ENCODE data around the gene HS3ST6.
A peak's percentile ranks its signal among the peaks of the same experiment; 100 is the strongest.
"Not testable (repeated sequence)": the region's sequence is repeated elsewhere in the genome, so short reads cannot be mapped to it uniquely, and the experiment has no call there.

Gene HS3ST6

DNA sequence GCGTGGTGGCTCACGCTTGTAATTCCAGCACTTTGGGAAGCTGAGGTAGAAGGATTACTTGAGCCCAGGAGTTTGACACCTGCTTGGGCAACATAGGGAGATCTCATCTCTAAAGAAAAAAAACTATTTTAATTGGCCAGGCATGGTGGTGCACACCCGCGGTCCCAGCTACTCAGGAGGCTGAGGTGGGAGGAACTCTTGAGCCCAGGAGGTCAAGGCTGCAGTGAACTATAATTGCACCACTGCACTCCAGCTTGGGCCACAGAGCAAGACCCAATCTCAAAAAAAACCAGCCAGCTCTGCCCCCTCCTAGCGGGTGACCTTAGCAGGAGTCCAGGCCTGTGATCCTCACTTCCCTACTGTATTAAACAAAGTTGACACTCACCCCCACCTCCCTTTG is 5.9 kb upstream of the HS3ST6 start:
- DNase-seq = no peak

DNA sequence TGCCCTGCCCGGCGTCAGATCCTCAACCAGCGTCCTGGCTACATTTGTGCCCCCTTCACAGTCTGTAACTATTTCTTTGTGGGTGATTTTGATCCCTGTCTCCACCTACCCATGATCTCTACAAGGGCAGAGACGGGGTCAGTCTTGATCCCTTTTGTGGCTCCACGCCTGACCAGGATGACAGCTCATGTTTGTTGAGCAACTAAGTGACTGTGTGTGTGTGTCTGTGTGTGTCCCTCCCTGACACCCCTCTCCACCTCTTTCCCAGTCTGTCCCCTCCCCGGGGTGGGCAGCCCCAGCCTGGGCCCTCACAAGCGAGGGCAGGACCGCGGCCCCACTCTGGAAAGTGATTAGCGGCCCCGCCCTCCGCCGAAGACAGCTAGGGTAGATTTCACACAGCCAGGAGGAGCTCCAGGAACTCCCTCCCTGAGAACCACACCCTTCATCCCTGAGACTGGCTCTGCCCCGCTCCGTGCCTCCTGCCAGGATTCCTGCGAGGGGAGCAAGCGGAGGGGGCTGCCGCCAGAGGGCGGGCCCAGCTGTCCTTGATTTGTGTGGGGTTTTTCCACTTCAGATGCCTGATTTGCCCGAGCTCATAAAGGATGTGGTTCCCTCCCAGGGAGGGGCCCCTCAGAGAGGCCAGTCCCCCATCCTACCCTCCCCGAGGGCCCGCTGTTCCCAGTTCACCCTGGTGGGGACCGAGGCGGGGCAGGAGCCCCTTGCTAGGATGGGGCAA is 5.3 kb upstream of the HS3ST6 start:
- no peak for DNase-seq

DNA sequence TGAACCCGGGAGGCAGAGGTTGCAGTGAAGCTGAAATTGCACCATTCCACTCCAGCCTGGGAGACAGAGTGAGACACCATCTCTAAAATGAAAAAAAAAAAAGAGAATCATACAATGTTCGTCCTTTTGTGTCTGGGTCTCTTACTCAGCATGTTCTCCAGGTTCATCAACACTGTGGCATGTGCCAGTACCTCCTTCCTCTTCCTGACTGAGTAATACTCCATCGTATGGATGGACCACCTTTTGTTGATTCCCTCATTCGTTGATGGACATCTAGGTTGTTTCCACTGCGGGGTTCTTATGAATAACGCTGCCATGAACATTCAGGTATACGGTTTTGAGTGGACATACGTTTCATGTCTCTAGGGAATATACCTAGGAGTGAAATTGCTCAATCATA is 4.1 kb upstream of the HS3ST6 start:
- DNase-seq = no peak

DNA sequence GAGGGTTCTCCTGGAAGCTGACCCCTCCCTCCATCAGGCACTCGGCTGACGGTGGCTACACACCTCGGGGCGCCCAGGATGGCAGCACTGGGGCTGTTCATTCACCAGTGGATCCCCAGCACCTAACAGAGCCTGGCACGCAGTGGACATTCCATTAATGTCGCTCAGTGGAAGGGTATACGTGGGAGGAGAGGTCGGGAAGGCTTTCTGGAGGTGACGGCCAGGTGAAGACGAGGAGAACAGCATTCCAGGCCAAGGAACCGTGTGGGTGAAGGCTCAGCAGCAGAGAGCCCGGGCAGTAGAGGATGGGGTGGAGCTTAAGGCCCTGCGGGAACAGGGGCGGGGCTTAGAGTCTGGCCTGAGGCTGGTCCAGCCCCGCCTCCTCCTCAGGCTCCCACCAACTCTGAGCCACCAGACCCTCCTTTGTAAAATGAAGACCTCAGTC is 2.5 kb upstream of the HS3ST6 start:
- DNase-seq = no peak

DNA sequence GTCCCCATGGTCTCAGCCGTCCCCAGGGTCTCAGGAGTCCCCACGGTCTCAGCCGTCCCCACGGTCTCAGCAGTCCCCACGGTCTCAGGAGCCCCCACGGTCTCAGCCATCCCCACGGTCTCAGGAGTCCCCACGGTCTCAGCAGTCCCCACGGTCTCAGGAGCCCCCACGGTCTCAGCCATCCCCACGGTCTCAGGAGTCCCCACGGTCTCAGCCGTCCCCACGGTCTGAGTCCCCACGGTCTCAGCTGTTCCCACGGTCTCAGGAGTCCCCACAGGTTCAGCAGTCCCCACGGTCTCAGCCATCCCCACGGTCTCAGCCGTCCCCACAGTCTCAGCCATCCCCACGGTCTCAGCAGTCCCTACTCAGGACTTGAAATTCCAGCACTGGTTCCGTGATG is 1.9 kb upstream of the HS3ST6 start:
- not testable (repeated sequence) for DNase-seq

DNA sequence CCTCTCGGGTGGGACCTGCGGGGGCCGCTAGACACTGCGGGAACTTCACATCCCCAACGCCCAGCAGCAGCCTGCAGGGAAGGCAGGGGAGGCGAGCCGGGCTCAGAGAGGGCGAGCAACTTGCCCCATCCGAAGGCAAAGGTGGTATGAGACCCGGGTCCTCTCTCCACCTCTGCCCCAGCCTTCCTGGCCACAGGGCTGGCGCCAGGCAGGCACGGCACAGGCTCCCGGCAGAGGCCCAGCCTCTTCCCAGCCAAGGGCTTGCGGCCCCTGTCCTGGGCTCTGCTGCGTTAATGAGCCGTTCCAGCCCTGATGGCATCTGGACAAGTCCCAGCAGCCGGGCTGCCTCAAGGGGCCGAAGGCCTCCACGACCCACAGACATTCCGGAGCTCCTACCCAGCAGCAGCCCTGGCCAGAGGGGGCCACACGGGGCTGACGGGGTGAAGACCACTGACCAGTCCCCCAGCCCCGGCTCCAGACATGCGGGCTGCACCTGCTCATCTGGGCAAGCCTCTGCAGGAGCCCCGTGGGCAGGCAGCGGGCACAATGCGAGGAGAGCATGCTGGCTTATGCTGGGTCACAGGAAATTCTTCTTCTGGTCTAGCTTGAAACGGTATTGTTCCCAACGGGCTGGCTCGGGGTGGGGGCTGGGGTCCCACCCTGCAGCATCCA is 1.2 kb upstream of the HS3ST6 start:
- no peak for DNase-seq

DNA sequence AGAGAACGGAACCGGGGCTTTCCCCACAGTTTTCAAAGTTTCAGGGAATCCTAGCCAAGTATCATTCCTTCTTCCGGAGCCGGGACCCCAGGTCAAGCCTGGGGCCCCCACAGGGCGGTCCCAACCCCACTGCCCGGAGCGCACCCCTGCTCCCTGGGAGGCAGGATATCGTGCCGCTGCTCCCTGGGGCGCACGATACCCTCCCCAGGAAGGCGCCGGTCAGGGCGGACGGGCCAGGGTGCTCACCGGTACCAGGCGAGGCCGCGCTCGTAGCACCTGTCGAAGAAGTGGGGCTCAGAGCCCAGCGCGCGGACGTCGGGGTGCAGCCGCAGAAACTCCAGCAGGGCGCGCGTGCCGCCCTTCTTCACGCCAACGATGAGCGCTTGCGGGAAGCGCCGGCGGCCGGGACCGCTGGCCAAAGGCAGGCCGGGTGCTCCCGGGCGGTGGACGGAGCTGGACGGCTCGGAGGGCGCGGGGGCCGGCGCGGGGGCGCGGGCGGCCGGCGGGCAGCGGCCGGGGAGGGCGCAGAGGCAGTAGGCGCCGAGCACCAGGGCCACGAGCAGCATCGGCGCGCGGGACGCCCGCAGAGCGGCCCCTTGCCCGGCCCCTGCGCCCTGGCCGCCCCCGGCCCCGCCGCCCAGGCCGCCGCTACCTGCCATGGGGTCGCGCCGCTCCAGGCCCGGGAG is 407 bp downstream of the HS3ST6 start:
- DNase-seq = no peak

DNA sequence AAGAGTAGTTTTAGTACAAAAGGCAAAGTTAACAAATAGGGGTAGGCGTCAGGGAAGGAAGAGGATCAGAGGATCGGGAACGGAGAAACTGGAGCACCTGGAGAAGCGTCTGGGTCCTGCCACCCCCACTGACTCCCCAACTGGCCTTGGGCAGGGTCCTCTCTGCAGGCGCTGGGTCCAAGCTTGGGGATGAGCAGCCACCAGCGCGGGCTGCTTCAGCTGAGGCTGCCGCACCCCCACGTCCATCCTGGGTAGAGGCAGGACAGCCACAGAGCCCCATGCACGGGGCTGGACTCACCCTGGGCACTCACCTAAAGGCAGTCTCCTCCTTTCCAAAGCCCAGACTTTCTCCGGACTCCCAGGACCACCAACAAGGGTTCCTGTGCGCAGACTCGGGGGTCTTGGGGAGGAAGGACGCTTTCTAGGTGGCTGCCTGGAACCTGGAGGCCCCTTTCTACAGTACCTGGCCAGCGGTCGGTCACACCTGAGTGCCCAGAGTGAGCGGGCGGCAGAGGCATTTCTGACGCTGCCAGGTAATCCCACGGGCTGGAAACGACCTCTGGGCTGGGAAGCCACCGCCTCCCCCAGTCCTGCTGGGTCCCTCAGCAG is 1.1 kb downstream of the HS3ST6 start:
- no peak for DNase-seq

DNA sequence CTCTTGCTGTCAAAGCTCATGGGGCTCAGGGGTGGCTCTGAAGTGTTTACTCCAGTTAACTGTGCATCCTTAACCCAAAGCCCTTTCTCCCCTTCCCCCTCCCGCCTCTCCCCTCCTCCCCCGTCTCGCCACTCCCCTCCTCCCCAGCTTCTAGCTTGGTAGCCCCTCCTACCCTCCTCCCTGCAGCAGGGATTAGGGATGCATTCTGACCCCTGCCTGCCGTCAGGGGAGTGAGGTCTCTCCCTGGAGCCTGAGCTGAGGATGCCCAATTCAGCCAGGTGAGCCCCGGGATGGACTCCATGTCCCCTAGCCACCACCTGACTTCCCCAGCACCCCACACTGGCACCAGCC is 1.6 kb downstream of the HS3ST6 start:
- DNase-seq = no peak

DNA sequence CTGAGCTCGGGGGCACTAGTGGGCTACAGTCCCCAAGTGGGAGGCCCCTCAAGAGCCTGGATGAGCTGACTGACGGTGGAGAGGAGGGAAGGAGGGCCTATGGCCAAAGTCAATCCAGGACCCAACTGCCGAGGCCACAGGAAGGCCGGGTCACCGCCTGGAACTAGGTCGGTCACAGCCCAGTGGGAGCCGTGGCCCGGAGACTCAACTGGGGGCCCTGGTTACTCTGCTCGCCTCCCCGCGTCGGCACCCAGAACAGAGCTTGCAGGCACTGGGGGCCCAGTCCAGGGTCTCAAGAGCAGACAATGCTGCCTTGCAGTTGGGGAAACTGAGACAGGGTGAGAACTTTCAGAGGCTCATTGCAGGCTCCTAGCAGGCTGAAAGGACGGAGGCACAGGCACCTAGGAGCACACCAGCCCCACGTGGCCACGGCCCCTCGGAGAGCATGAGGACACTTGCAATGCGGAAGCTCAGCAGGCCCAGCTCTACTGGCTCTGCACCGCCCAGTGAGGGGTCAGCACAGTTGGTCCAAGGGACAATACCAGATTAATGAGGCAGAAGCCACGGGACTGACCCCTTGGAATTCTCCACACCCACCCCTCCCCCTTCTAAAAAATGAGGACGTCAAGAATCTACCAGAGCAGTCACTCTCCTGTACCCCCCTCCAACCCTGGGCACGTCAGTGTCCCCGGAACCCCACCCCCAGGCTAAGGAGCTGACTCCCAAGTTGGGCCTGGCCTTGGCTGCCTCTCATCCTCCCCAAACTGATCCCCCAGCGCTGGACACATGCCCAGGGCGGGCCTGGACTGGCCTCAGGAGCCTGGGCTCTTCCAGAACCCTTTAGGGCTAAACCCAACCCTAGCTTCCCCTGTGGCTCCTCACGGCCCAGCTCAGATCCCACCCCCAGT is 2.2 kb downstream of the HS3ST6 start:
- DNase-seq = no peak

DNA sequence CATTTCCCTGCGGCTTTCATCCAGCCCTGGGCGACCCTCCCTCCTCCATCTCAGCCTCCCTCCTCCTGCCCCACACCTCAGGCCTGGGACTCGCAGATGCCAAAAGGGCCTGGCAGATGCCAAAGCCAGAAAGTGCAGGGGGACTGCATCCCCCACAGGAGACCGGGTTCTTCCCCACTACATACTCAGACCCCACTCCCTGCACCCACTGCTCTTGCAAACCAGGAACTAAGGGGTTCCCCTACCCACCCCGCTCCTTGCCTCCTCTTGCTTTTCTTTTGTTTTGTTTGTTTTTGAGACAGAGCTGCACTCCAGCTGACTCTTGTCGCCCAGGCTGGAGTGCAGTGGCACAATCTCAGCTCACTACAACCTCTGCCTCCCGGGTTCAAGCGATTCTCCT is 3.2 kb downstream of the HS3ST6 start:
- DNase-seq = no peak

DNA sequence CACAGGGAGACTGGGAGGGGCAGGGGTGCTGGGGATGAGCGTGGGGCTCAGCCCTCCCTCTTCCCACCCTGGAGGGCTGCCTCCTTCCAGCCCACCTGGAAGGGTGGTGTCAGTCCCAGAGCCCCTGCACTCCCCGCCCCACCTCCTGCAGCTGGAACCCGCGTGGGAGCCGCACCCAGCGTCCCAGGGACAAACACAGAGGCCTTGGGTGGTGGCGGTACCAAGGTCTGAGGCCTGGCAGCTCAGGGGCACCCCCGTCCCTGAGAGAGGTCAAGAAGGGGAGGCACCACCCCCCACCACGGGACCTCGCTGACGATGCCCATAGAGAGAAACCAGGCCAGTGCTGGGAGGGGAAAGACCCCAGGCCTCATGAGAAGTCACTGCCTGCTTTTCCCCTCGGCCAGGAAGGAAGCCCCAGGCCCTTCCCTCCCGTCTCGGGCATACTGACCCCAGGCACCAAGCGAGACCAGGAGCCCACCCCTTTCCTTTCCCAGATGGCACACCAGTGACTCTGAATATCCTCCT is 4.1 kb downstream of the HS3ST6 start:
- DNase-seq = no peak

DNA sequence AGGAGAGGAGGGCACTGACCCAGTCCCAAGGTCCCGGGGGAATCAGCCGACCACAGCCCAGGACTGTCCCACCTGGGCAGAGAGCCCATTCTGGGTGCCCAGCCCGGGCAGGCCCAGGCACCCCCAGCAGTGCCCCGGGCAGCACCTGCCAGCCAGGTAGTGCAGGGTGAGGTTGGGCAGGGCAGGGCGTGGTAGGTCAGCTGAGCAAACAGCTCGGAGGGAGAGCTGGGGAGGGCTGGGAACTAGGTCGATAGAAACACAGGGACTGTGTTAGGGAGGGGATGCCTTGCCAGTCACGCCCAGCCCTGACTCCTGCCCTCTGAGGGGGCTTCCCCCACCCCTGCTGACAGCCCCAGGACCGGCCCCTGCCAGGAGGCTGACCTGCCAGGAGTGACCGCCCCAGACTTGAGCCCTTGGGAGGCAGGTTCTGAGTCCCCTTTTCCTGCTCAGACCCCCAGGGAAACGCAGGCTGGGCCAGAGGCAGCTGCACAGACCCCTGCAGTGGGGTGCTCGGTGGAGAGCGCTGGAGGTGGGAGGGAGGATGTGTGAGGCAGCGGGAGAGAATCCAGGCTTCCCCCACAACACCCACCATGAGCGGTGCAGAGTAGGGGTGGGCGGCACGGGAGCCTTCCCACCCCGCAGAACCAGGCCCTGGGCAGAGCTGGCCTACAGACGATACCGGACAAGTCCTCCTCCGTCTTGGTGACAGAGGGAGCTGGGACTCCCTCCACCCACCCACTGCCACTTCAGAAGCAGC is 4.7 kb downstream of the HS3ST6 start:
- peak; percentile 62 to 79 for DNase-seq

DNA sequence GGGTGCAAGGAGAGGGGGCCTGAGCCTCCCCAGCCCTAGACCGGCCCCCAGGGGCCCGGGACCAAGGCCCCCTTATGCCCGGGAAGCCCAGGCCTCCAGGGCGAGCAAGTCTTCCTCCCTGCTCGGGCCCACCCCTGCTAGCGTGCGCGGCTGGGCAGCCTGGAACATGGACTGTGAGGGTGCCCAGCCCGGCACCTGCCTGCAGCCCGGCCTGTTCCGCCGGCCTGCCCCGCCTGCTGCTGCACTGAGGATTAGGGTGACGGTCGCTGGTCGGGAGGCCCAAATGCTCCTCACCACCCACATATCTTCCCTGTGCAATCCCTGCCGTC is 6.0 kb downstream of the HS3ST6 start:
- DNase-seq = no peak

DNA sequence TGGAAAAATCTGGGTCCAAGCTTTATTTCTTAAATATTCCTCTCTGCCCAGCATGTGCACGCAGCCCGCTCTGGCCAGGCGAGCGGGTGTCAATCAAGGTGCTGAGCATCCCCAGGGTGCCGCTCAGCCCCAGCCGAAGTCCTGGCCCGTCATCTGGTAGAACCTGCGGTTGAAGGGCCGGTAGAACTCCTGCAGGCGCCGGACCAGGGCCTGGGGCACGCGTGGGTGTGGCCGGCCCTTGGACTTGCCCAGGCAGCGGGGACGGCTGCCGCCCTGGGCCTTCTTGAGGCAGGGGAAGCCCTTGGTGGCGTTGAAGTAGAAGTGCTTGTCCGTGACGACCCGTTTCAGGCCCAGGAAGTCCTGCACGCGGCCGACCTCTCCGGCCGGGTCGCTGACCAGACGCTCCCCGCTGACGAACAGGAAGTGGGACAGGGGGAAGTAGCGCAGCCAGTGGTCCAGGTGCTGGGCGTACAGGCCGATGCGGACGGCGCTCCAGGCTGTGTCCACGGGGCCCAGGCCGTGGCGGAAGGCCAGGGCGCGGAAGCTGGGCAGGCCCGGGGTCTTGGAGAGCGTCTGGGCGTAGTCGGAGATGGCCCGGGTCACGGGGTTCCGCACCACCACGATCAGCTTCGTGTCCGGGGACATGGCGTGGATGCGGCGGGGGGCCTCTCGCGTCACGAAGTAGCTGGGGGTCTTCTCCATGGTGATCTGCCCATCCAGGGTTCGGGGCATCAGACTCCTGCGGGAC is 6.6 kb downstream of the HS3ST6 start:
- DNase-seq = no peak

DNA sequence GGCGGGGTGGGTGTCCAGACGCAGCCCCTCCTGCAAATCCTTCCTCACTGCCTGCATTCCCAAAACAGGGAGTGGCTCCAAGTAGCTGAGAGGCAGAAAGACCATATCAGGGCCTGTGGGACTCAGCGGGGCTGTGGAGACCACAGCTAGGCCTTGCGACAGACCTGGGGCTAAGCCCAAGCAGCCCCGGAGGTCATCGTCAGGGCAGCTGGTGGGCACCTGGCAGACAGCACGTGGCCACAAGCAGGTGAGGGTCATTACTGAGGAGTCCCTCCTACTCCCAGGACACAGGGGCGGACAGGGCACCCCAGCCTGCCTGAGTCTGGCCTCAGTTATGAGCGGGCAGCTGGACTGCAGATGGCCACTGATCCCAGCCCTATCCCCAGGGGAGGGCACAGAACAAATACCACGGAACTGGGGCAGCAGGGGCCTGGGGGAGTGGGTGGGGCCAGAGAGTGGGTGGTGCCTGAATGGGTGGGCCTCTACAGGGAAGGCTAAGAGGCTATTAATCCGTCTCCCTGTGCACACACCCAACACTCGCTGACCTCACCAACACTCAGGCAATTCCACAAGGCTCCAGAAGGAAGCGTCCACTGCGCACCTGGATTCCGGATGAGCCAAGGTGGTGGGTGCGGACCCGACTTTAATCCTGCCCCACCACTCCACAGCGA is 8.5 kb downstream of the HS3ST6 start:
- no peak for DNase-seq

DNA sequence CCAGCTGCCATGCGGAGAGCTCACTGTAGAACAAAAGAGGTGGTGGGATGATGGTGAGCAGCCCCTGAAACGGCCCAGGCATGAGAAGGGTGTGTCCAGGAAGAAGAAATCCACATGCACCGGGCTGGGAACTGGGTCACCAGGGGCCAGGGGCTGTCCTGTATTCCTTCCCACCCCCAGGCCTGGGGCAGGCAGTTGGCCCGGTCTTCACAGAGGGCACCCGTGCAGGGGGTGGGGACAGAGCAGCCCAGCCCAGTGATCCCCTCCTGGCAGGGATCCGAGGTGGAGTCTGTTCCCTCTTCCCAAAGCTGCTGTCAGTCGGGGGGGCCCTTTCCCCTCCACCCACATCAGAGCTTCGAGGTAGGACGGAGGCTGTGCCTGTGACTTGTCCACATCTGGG is 9.2 kb downstream of the HS3ST6 start:
- DNase-seq = no peak

DNA sequence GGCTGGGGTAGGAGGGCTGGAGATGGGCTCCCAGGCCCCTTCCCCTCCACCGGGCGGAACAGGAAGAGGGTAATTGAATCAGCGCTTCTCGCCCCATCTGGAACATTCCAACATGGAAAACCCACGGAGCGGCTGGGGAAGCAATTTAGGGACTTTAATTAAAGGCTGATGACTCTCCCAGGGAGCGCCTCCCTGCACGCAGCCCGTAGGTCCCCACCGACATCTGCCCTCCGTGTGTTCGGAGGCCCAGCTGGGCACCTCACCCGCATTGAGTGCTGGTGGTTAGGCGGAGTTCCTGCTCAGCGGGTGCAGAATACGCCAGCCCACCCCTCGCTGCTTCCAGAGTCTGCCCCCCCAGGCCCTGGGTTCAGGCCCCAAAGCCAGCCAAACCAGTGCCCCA is 10.0 kb downstream of the HS3ST6 start:
- no peak for DNase-seq

DNA sequence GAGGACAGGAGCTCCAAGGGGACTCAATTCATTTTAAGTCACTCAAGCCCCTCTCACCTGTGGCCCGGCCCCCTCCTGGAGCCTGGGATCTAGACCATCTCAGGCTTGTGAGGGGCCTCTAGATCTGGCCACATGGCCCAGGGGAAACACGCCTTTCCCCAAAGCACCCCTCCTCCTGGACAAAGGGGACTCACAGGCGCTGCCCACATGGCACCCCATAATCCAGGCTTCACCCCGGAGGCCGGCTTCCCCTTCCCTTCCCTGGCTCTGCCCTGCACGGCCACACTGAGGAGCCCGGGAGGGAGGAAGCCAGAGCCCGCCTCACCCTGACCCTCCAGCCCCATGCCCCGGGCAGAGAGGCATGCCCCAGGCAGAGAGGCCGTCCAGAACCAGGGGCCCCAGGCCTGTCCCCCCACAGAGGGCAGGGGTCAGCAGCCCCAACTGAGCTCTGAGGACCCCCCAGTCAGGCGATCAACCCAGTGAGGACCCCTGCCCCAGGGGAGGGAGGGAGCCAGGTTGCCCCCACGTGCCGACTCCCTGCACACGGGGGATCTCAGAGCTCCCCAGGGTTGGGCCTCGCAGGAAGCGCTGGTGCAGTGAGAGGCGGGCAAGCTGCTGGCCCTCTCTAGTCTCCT is 10.9 kb downstream of the HS3ST6 start:
- DNase-seq = no peak

DNA sequence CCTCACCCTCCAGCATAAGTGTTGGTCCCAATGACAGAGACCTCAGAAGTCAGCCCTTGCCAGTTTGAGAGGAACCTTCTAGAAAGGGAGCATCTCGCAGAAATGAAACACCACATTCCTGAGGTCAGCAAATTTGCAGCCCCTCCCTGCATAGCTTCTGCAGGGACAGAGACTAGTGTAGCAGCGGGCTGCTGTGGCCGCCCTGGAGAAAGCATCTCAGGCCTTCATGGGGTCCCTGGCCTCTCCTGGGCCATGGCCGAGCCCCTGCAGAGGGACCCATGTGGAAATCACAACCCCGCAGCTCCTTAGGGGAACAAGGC is 11.4 kb downstream of the HS3ST6 start:
- no peak for DNase-seq
